Epithelial cell of proximal tubule (primary cell): ENCODE data around the gene ZDHHC11B. TPM values are rescaled to one million over a fixed set of nuclear protein-coding genes. Genes with fewer than 3 reads are reported as not detected.
A peak's percentile ranks its signal among the peaks of the same experiment; 100 is the strongest.
"Not testable (repeated sequence)": the region's sequence is repeated elsewhere in the genome, so short reads cannot be mapped to it uniquely, and the experiment has no call there.

ENCODE experiments used
- DNase-seq: peaks from one replicate; pipeline ENCODE4 v3.0.0-alpha.2; 2011; ENCODE audit warnings: low read depth
- H3K4me3 ChIP-seq: 2 replicates; pipeline ENCODE4 v1.5.1; 2011; ENCODE audit warnings: low read depth, mild to moderate bottlenecking, low read length
- total RNA-seq: library from RNA; depleted of rRNA; stranded (reverse); fragments of >200 nt; gene quantifications from 2 replicates; pipeline ENCODE4 v1.2.3, GENCODE V29; 2015
- TF ChIP-seq, protein P1 (sequence below): conservative IDR thresholded peaks from 2 replicates; pipeline ENCODE4 v1.5.1; 2012; ENCODE audit warnings: low read depth, mild to moderate bottlenecking, low read length

Gene ZDHHC11B
- total RNA-seq, 1 donor from 2014 or later = not detected

- DNase-seq = no peak
- TF ChIP-seq, protein P1, sequence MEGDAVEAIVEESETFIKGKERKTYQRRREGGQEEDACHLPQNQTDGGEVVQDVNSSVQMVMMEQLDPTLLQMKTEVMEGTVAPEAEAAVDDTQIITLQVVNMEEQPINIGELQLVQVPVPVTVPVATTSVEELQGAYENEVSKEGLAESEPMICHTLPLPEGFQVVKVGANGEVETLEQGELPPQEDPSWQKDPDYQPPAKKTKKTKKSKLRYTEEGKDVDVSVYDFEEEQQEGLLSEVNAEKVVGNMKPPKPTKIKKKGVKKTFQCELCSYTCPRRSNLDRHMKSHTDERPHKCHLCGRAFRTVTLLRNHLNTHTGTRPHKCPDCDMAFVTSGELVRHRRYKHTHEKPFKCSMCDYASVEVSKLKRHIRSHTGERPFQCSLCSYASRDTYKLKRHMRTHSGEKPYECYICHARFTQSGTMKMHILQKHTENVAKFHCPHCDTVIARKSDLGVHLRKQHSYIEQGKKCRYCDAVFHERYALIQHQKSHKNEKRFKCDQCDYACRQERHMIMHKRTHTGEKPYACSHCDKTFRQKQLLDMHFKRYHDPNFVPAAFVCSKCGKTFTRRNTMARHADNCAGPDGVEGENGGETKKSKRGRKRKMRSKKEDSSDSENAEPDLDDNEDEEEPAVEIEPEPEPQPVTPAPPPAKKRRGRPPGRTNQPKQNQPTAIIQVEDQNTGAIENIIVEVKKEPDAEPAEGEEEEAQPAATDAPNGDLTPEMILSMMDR = no peak
- no peak overlapping the region for H3K4me3 ChIP-seq
Observed at GRCh38 chr5:717143-717542, 67.4 kb downstream of the ZDHHC11B start.

GRCh38 chr5:716740-717139, 67.8 kb downstream of the ZDHHC11B start:
- not testable (repeated sequence) for H3K4me3 ChIP-seq, DNase-seq

DNA sequence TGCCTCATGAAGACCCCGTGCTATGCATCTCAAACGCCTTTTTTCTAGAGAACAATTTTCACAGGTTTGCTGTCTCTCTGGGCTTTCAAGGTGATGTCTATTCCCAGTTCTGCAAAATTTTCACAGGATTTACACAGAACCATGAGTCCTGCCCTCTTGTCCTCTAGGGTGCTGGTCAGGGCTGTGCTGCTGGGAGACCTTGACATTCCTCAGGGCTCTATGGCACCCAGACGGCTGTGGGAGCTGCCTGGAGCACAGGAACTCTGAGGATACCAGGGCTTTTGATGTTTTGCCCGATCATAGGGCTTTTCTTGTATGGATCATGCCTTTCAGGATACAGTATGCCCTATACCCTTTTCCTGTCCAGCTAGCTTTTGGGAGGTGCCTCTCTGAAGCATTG, 68.9 kb downstream of the ZDHHC11B start:
- not testable (repeated sequence) for H3K4me3 ChIP-seq, DNase-seq

DNA sequence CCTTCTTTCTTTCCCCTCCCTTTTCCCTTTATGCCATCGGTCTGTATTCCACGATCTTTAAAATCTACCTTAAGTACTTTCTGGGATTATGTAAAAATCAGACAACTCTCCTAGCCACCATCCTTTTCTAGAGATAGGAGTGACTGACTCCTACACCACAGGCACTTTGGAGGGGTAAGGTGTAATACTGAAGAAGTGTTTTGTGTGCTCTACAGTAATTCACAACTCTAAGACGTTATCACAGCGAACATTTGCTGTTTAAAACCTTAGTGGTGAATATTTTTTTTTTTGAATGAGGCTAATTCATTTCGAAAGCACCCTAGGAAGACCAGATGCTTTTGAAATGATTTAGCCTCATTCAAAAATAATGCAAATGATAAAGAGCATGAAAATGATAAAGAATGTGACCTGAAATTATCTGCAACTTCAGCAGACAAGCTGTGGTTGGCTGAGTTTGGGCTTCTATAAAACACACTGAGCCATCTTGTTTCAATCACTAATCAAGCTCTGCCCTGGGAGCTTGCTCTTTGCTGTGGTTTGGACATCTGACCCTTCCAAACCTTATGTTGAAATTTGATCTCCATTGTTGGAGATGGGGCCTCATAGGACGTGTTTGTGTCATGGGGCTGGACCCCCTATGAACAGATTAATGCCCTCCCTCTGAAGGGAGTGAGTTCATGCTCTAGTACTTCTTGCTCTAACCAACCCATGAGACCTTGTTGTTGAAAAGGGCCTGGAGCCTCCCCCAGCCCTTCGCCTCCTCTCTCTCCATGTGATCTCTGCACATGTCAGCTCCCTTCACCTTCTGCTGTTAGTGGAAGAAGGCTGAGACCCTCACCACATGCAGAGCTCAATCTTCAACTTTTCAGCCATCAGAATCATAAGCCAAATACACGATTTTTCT, 70.1 kb downstream of the ZDHHC11B start:
- not testable (repeated sequence) for H3K4me3 ChIP-seq, DNase-seq

DNA sequence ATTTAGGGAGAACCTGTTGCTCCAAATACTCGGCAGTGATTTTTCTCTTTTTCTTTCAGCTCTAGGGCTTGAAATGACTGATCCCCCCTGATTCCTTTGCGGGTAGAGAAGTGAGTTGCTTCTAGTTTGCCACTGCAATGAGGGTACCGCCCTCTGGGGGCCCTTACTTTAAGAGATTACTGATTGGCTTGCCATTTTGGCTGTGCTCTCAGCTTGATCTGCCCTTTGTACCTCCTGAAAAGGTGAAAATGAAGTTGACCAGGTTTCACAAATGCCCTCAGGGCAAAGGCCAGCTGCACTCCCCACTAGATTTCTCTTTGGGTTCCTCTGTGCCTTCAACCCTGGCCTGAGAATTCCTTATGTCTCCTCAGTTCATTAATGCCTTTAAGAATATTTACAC, 70.8 kb downstream of the ZDHHC11B start:
- H3K4me3 ChIP-seq = not testable (repeated sequence)

GRCh38 chr5:708848-709517, 75.5 kb downstream of the ZDHHC11B start:
- not testable (repeated sequence) for DNase-seq

More for the DNA sequence above, 70.8 kb downstream of the ZDHHC11B start:
- not testable (repeated sequence) for DNase-seq

GRCh38 chr5:708374-708773, 76.2 kb downstream of the ZDHHC11B start:
- H3K4me3 ChIP-seq, DNase-seq: not testable (repeated sequence)

More at GRCh38 chr5:708848-709517, 75.5 kb downstream of the ZDHHC11B start:
- H3K4me3 ChIP-seq = not testable (repeated sequence)

- not testable (repeated sequence) for DNase-seq, H3K4me3 ChIP-seq
Observed at GRCh38 chr5:706127-706526, 78.4 kb downstream of the ZDHHC11B start.

DNA sequence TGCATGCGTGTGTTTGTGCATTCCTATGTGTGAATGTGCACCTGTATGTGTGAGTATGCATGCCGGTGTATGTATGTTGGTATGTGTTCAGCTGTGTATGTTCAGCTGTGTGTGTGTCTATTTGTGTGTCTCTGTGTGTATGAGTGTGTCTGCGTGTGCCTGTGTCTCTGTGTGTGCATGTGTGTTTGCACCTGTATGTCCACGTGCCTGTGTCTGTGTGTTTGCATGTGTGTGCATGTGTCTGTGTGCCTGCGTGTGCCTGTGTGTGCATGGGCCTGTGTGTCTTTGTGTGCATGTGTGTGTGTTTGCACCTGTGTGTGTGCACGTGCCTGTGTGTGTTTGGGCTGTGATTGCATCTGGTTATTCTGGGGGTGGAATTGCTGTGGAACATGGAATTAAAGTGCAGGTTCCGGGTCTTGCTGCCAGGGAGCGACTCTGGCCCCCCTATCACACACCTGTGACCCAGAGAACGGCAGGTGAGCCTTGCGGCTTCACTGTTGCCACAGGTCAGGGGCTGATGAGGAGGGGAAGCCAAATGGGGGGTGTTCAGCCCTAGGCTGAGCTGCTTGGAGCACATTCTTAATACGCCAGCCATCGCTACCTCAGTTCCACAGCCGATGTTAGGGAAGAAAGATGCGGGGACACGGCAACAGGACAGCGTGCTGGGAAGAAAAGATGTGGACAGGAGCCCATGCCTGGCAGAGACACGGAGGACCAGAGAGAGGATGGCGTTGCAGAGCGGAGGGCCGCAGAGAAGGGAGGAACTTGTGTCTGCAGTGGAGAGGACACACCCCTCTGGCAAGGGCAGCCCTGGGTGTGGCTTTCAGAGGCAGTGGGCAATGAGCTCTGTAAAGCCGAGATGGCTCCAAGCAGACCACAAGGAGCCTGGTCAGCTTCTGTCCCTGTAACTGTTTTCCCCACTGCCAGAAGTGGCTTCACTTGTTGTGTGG, 87.5 kb downstream of the ZDHHC11B start:
- not testable (repeated sequence) for DNase-seq, H3K4me3 ChIP-seq

DNA sequence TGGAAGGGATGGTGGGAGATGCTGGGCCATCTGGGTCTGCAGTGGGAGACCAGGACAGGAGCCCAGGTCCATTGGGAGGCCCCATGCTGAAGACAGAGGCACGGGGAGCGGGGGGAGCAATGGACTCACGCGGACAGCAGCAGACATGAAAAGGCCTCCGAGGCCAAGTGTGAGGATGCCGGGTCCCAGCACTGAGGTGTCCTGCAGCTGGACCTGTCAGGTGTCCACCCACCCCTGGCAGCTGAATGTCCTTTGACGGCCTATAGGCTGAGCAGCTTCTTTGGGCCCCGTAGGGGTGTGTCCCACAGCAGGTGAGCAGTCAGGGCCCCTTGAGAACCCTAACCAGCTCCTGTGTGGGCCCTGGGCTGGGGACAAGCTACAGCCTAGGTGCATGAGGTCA, 88.3 kb downstream of the ZDHHC11B start:
- DNase-seq, H3K4me3 ChIP-seq: not testable (repeated sequence)

GRCh38 chr5:695475-695874, 89.1 kb downstream of the ZDHHC11B start:
- not testable (repeated sequence) for H3K4me3 ChIP-seq, DNase-seq

DNA sequence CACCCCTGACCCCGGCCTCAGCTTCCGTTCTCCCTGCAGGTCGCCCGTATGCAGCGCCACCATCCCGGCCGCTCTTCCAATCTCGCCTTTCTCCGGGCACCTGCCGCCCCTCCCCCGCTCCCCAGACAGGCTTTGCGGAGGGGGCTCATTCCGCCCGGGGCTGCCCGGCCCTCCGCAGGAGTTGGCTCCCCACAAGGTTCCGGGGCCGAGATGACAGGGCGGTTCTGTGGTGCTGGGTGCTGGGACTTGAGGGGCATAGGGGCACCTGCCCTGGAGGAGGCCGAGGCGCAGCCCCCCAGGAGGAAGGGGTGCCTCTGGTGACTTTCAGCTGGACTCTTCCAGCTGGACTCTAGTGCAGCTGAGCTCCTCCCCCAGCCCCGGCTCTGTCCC, 90.5 kb downstream of the ZDHHC11B start:
- not testable (repeated sequence) for DNase-seq
- H3K4me3 ChIP-seq = peak overlapping the region; percentile 29

DNA sequence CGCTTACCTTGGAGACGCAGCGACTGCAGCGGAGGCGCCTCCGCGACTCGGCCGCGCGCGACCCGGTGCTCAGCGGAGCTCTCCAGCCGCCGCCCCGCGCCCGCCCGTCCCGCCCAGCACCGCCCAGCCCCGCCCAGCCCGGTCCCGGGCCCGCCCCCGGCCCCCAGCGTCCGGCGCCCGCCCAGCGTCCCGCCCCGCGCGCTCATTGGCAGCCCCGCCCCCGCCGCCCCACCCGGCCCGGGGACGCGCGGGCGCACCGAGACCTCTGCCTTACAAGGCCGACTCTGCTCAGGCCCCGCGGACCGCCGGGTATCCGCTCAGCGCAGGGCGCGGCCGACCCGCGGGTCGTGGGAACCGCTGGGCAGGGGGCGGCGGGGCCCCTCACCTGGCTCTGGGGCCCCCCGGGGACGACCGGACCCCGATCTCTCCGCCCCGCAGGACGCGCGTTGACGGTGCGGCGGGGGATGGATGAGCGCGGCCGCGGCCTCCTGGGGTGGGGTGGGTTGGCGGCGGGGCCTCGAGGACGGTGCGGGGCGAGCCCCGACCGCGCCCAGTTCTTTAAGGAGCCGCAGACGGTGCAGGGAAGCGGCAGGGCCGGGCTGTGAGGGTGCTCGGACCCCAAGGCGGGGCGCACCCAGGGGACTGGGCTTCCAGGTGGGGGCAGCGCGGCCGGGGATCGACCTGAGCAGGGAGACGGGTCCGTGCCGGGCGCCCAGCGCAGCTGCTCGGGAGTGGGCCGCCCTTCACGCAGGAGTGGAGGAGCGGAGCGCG, 91.1 kb downstream of the ZDHHC11B start, which contains the start of gene TPPP:
Gene TPPP, minus strand, starts transcription at position 82 of the 771 bp plus-strand sequence. CDS start 15,292 bp downstream, outside the sequence.
- not testable (repeated sequence) for DNase-seq
- H3K4me3 ChIP-seq = peak within 1 kb of the TSS; percentile 53

DNA sequence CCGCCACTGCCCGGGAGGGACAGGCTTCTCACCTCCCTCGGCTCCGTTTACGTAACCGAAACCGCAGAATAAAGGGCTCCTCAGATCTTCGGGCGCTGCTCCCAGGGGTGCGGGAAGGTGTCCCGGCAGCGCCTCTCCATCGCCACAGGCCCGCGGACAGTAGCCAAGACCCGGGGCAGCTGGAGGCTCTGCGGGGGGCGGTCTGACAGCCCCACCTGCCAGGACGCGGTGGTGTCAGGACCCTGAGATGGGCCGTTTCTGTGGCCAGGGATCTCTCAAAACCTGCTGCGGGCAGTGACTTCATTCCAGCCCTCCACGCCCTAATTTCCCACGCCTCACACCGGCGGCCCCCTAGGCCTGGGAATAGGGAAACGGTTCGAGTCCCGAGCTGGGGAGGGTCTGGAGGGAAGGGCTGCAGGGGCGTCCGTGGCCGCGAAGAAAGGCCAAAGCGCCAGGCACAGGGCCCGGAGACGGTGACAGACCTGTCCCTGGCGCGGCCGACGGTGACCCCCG, 91.9 kb downstream of the ZDHHC11B start:
- not testable (repeated sequence) for DNase-seq

More for the DNA sequence above, 91.9 kb downstream of the ZDHHC11B start:
- peak overlapping the region; percentile 46 for H3K4me3 ChIP-seq
